Fibroblast of villous mesenchyme (primary cell): ENCODE data around the gene SH3BGRL2. TPM values are rescaled to one million over a fixed set of nuclear protein-coding genes. Genes with fewer than 3 reads are reported as not detected.
A peak's percentile ranks its signal among the peaks of the same experiment; 100 is the strongest.

Experiments used
- DNase-seq: peaks from one replicate; pipeline ENCODE4 v3.0.0-alpha.2; 2010; ENCODE audit warnings: low read depth
- H3K4me3 ChIP-seq: 2 replicates; pipeline ENCODE4 v1.5.1; 2011; ENCODE audit warnings: low read depth, mild to moderate bottlenecking, low read length
- CTCF ChIP-seq: IDR thresholded peaks from 2 replicates; pipeline ENCODE4 v1.5.1; 2012; ENCODE audit warnings: low read depth, mild to moderate bottlenecking, low read length; ENCODE audit not compliant: insufficient read depth
- total RNA-seq: library from RNA; depleted of rRNA; stranded (reverse); fragments of >200 nt; gene quantifications from 2 replicates; pipeline ENCODE4 v1.2.3, GENCODE V29; 2012

SH3BGRL2 gene
- total RNA-seq, 1 donor: 2.6 TPM

GRCh38 chr6:79623106-79623505 lies 8.0 kb upstream of the SH3BGRL2 start:
- TF ChIP-seq CTCF: no peak
- no peak overlapping the region for H3K4me3 ChIP-seq
- DNase-seq: no peak

- no peak for DNase-seq
- TF ChIP-seq CTCF: no peak
- H3K4me3 ChIP-seq: no peak overlapping the region
These were observed 5.4 kb upstream of the SH3BGRL2 start for GRCh38 chr6:79625746-79626145.

- TF ChIP-seq CTCF: no peak
- no peak for DNase-seq
These were observed 4.3 kb upstream of the SH3BGRL2 start for GRCh38 chr6:79626811-79627210.

GRCh38 chr6:79627422-79627821 lies 3.7 kb upstream of the SH3BGRL2 start:
- no peak for TF ChIP-seq CTCF
- no peak overlapping the region for H3K4me3 ChIP-seq
- DNase-seq: no peak

More at GRCh38 chr6:79626811-79627210, 4.3 kb upstream of the SH3BGRL2 start:
- no peak overlapping the region for H3K4me3 ChIP-seq

GRCh38 chr6:79628466-79629288 lies 2.5 kb upstream of the SH3BGRL2 start:
- no peak for DNase-seq
- no peak overlapping the region for H3K4me3 ChIP-seq
- no peak for TF ChIP-seq CTCF

- no peak for TF ChIP-seq CTCF
- no peak for DNase-seq
- peak overlapping the region; percentile 66 for H3K4me3 ChIP-seq
These were observed 698 bp upstream of the SH3BGRL2 start for GRCh38 chr6:79630380-79630882.
